CD4-positive, alpha-beta T cell (primary cell): ENCODE data around the gene TTLL6. TPM values are rescaled to one million over a fixed set of nuclear protein-coding genes. Genes with fewer than 3 reads are reported as not detected.

ENCODE experiments used
- ATAC-seq: fragments of 200-7000 bp; cut with Tn5 transposase; one replicate; pipeline ENCODE4 v1.10.0; 2022; ENCODE audit warnings: mild to moderate bottlenecking; ENCODE audit not compliant: poor library complexity
- CTCF ChIA-PET: fragments of 350-600 bp; sonication (Branson Sonifier 250); formaldehyde crosslinking; loops from one replicate; lab custom pipeline; 2021; ENCODE audit warnings: antibody characterized with exemption, inconsistent platforms; lab: Charles Lee
- POLR2A ChIA-PET: fragments of 350-600 bp; sonication (Branson Sonifier 250); formaldehyde crosslinking; loops from one replicate; lab custom pipeline; 2021; ENCODE audit warnings: antibody characterized with exemption, inconsistent platforms; lab: Charles Lee
- DNase-seq, 14 experiments: peaks; one replicate each; pipeline ENCODE4 v3.0.0-alpha.2; 2013 to 2020; ENCODE audit warnings: mixed read lengths in 2 of 14
- H3K27ac ChIP-seq, 2 donors: one replicate each; pipeline versions ENCODE4 v1.5.1 to v1.7.0; 2013; ENCODE audit warnings: low read length in 2 of 2, low read depth in 1 of 2, mild to moderate bottlenecking in 1 of 2
- H3K27me3 ChIP-seq, 2 experiments: 1 replicate in 1 of 2; 2 replicates in 1 of 2; pipeline versions ENCODE4 v1.6.1 to v1.7.0; 2013; ENCODE audit warnings: low read length in 2 of 2, control low read depth in 1 of 2, mild to moderate bottlenecking in 1 of 2, moderate library complexity in 1 of 2; ENCODE audit not compliant: insufficient read depth in 2 of 2, control insufficient read depth in 1 of 2
- H3K36me3 ChIP-seq: one replicate; pipeline ENCODE4 v1.6.1; 2013; ENCODE audit warnings: low read length, control low read depth; ENCODE audit not compliant: insufficient read depth
- H3K4me1 ChIP-seq: one replicate; pipeline ENCODE4 v1.6.1; 2013; ENCODE audit warnings: low read length, control low read depth; ENCODE audit not compliant: insufficient read depth
- H3K4me3 ChIP-seq: one replicate; pipeline ENCODE4 v1.5.1; 2013; ENCODE audit warnings: mild to moderate bottlenecking, low read length, moderate library complexity
- H3K9me3 ChIP-seq, 2 experiments: 1 replicate in 1 of 2; 2 replicates in 1 of 2; pipeline versions ENCODE4 v1.6.1 to v1.7.0; 2013; ENCODE audit warnings: low read length in 2 of 2, mild to moderate bottlenecking in 2 of 2, control low read depth in 1 of 2, moderate library complexity in 1 of 2; ENCODE audit not compliant: control insufficient read depth in 1 of 2, insufficient read depth in 1 of 2
- H3K27ac Mint-ChIP-seq: one replicate; pipeline ENCODE4 v1.8.0; 2020; ENCODE audit warnings: mixed read lengths
- H3K27me3 Mint-ChIP-seq: one replicate; pipeline ENCODE4 v1.8.0; 2021; ENCODE audit warnings: mixed read lengths
- H3K36me3 Mint-ChIP-seq: one replicate; pipeline ENCODE4 v1.8.0; 2021; ENCODE audit warnings: low read depth, mixed read lengths
- H3K4me1 Mint-ChIP-seq: one replicate; pipeline ENCODE4 v1.8.0; 2021; ENCODE audit warnings: low read depth, mixed read lengths
- H3K4me3 Mint-ChIP-seq: one replicate; pipeline ENCODE4 v1.8.0; 2020; ENCODE audit warnings: mild to moderate bottlenecking, mixed read lengths
- H3K9me3 Mint-ChIP-seq: one replicate; pipeline ENCODE4 v1.8.0; 2020; ENCODE audit warnings: mixed read lengths
- intact Hi-C, 2 experiments: fragments of 100-400 bp; cut with DNase I in 1 of 2; cut with micrococcal nuclease in 1 of 2; formaldehyde crosslinking; loops; one replicate each; pipeline versions ENCODE4 v1.15.1 to v1.9.0; 2023 to 2025; cut with DNase I, micrococcal nuclease
- total RNA-seq, 174 experiments: library from RNA in 2 of 174; stranded (reverse) in 2 of 174; gene quantifications; one replicate each; pipeline ENCODE4 v1.2.3 and lab custom pipeline; 2021 to 2026
- TF ChIP-seq, protein P1 (sequence below): fragments of 200-600 bp; IDR thresholded peaks from one replicate; pipeline ENCODE4 v1.8.0; 2022; ENCODE audit warnings: antibody characterized with exemption, mild to moderate bottlenecking

TTLL6 gene
- total RNA-seq, 2 experiments from 2014 or later = not detected

- DNase-seq = no peak
Observed at GRCh38 chr17:48760411-48760810, 56.6 kb downstream of the TTLL6 start.

GRCh38 chr17:48759288-48759687 lies 57.7 kb downstream of the TTLL6 start:
- ATAC-seq = no peak

More at GRCh38 chr17:48760411-48760810, 56.6 kb downstream of the TTLL6 start:
- no peaks in the 10 kb centered on the region for H3K4me1 ChIP-seq
- no peak for ATAC-seq
- no peaks in the 10 kb centered on the region for H3K36me3 ChIP-seq
- no peaks in the 10 kb centered on the region for H3K9me3 ChIP-seq
- peaks cover 42 to 66% of the 10 kb centered on the region in 2 experiments for H3K27me3 ChIP-seq
- Mint-ChIP-seq H3K36me3 (no peaks in the 10 kb centered on the region), H3K9me3 (no peaks in the 10 kb centered on the region), H3K27ac (no peak overlapping the region), H3K4me1 (no peaks in the 10 kb centered on the region), H3K4me3 (no peak overlapping the region), H3K27me3 (peaks cover 92% of the 10 kb centered on the region)
- H3K27ac ChIP-seq = no peak overlapping the region
- ChIA-PET POLR2A (no interaction called here), CTCF (no interaction called here)
- H3K4me3 ChIP-seq = no peak overlapping the region
- intact Hi-C loops = no loop called here
- TF ChIP-seq, protein P1, sequence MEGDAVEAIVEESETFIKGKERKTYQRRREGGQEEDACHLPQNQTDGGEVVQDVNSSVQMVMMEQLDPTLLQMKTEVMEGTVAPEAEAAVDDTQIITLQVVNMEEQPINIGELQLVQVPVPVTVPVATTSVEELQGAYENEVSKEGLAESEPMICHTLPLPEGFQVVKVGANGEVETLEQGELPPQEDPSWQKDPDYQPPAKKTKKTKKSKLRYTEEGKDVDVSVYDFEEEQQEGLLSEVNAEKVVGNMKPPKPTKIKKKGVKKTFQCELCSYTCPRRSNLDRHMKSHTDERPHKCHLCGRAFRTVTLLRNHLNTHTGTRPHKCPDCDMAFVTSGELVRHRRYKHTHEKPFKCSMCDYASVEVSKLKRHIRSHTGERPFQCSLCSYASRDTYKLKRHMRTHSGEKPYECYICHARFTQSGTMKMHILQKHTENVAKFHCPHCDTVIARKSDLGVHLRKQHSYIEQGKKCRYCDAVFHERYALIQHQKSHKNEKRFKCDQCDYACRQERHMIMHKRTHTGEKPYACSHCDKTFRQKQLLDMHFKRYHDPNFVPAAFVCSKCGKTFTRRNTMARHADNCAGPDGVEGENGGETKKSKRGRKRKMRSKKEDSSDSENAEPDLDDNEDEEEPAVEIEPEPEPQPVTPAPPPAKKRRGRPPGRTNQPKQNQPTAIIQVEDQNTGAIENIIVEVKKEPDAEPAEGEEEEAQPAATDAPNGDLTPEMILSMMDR = no peak

DNA sequence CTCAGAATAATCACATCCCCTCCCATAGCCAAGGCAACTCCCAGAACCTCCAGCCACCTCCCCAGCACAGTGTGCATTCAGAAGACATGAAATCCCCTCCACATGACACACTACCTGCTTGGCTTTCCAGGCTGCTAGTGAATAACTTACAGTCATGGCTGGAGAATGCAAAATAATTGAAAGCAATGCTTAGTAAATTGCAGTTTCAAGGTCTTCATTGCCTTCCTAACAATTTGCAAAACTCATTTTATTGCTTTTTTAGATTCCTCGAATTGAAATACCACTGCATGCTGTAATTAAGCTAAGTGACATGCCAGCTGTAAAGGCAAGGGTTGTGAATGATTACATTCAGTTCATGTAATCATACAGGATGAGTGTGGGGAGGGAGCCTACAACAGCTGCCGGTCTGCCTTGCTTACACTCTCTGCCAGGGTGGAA lies 59.5 kb downstream of the TTLL6 start:
- ATAC-seq (no peak), DNase-seq (no peak)
- intact Hi-C loops = no loop called here
- Histone ChIP-seq H3K4me3 (no peak overlapping the region), H3K9me3 (peaks cover 0 to 15% of the 10 kb centered on the region in 2 experiments), H3K27ac (no peak overlapping the region), H3K4me1 (peaks cover 25% of the 10 kb centered on the region), H3K36me3 (no peaks in the 10 kb centered on the region), H3K27me3 (peaks cover 67 to 87% of the 10 kb centered on the region in 2 experiments)
- TF ChIP-seq, protein P1 = no peak
- Mint-ChIP-seq H3K36me3 (no peaks in the 10 kb centered on the region), H3K4me1 (peaks cover 19% of the 10 kb centered on the region), H3K9me3 (no peaks in the 10 kb centered on the region), H3K27me3 (peaks cover 93% of the 10 kb centered on the region), H3K27ac (no peak overlapping the region), H3K4me3 (no peak overlapping the region)
- CTCF ChIA-PET = no interaction called here
- POLR2A ChIA-PET = no interaction called here

More at GRCh38 chr17:48759288-48759687, 57.7 kb downstream of the TTLL6 start:
- H3K4me1 ChIP-seq = peaks cover 9% of the 10 kb centered on the region
- TF ChIP-seq, protein P1 = no peak
- Mint-ChIP-seq H3K36me3 (no peaks in the 10 kb centered on the region), H3K27ac (no peak overlapping the region), H3K9me3 (no peaks in the 10 kb centered on the region), H3K4me3 (no peak overlapping the region), H3K27me3 (peaks cover 92% of the 10 kb centered on the region), H3K4me1 (peaks cover 4% of the 10 kb centered on the region)
- intact Hi-C loops = no loop called here
- H3K36me3 ChIP-seq = no peaks in the 10 kb centered on the region
- H3K9me3 ChIP-seq = peaks cover 0 to 9% of the 10 kb centered on the region in 2 experiments
- H3K27me3 ChIP-seq = peaks cover 53 to 77% of the 10 kb centered on the region in 2 experiments
- DNase-seq = no peak
- POLR2A ChIA-PET = no interaction called here
- H3K4me3 ChIP-seq = no peak overlapping the region
- CTCF ChIA-PET = no interaction called here
- no peak overlapping the region for H3K27ac ChIP-seq
